Hepatocyte (in vitro differentiated cells): ENCODE measurements around the gene RADIL.

Experiments used
- CTCF ChIP-seq: fragments of 200-600 bp; sonication (generic); IDR thresholded peaks from 2 replicates; pipeline ENCODE4 v1.5.1; 2016; ENCODE audit warnings: antibody characterized with exemption, mild to moderate bottlenecking; ENCODE audit not compliant: poor library complexity
- EZH2 ChIP-seq: fragments of 200-600 bp; sonication (generic); IDR thresholded peaks from 2 replicates; pipeline ENCODE4 v1.6.1; 2016; ENCODE audit warnings: antibody characterized with exemption, mild to moderate bottlenecking, borderline replicate concordance
- EZH2phosphoT487 ChIP-seq: fragments of 200-600 bp; sonication (generic); IDR thresholded peaks from one replicate; pipeline ENCODE4 v1.6.1; 2018; ENCODE audit warnings: antibody characterized with exemption, mild to moderate bottlenecking, low read depth, moderate library complexity; ENCODE audit not compliant: unreplicated experiment, severe bottlenecking

GRCh38 chr7:4754433-4755010 is 129.0 kb downstream of the RADIL start:
- TF ChIP-seq EZH2 (no peak), CTCF (no peak), EZH2phosphoT487 (no peak)
